ENCODE results near the gene CXCR4.

CXCR4 gene

GRCh38 chr2:136068581-136069227, 49.2 kb downstream of the CXCR4 start:
- no peak for DNase-seq

- DNase-seq, result no peak
These were observed 49.9 kb downstream of the CXCR4 start for GRCh38 chr2:136067897-136068580.

GRCh38 chr2:136067459-136067858, 50.5 kb downstream of the CXCR4 start:
- peak; percentile 17 for DNase-seq

GRCh38 chr2:136065907-136066306, 52.0 kb downstream of the CXCR4 start:
- no peak for DNase-seq

GRCh38 chr2:136065384-136065783, 52.6 kb downstream of the CXCR4 start:
- DNase-seq, result no peak

Measured in activated gamma-delta T cell treated with Interleukin-2 at 50 U/mL for 16 hours (primary cell).